OCI-LY1 (cell line): ENCODE results near the gene RIBC1.
A peak's percentile ranks its signal among the peaks of the same experiment; 100 is the strongest.

ENCODE experiments used
- EZH2 ChIP-seq: fragments of 200-600 bp; sonication (generic), shearing (Covaris generic); IDR thresholded peaks from 2 replicates; pipeline ENCODE4 v1.8.0; 2017; ENCODE audit warnings: borderline replicate concordance, mixed run types, mild to moderate bottlenecking, antibody characterized with exemption, low read length, moderate library complexity, mixed read lengths
- TF ChIP-seq, protein P1 (sequence below): fragments of 200-600 bp; sonication (generic), shearing (Covaris generic); IDR thresholded peaks from 2 replicates; pipeline ENCODE4 v1.5.1; 2017; ENCODE audit warnings: mild to moderate bottlenecking, antibody characterized with exemption, low read length, moderate library complexity, mixed read lengths

DNA sequence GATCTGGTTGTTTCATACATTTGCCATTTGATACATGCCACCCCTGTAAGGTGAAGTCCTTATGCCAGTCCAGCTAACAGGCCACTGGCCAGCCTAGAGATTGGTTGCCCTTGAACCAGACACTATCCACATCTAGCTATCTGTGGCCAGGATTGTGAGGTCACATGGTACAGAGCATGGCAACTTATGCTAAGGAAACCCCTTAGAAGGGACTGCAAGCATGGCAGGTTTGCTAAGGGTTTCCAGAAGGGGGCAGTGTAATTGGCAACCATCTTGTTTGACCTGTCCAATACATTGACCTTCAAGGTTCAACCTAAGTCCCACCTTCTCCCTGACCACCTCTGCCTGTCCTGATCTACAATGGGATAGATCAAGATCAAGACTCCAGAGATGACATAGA, 47.8 kb upstream of the RIBC1 start:
- TF ChIP-seq, protein P1, sequence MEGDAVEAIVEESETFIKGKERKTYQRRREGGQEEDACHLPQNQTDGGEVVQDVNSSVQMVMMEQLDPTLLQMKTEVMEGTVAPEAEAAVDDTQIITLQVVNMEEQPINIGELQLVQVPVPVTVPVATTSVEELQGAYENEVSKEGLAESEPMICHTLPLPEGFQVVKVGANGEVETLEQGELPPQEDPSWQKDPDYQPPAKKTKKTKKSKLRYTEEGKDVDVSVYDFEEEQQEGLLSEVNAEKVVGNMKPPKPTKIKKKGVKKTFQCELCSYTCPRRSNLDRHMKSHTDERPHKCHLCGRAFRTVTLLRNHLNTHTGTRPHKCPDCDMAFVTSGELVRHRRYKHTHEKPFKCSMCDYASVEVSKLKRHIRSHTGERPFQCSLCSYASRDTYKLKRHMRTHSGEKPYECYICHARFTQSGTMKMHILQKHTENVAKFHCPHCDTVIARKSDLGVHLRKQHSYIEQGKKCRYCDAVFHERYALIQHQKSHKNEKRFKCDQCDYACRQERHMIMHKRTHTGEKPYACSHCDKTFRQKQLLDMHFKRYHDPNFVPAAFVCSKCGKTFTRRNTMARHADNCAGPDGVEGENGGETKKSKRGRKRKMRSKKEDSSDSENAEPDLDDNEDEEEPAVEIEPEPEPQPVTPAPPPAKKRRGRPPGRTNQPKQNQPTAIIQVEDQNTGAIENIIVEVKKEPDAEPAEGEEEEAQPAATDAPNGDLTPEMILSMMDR, result peak; percentile 28; the same call in 1 of the 2 replicates
- no peak for TF ChIP-seq EZH2
